ENCODE results near the gene SETBP1. TPM values are rescaled to one million over a fixed set of nuclear protein-coding genes. Genes with fewer than 3 reads are reported as not detected.

SETBP1 gene
- total and polyA plus RNA-seq, 2 of the 4 experiments (the other 2 are of a cell fraction) = 0.19 to 0.36 TPM

- H3K9me1 ChIP-seq (ENCODE audit: insufficient read depth, low read length) = no peaks in the 10 kb centered on the region
- no peak overlapping the region for H2BK5ac ChIP-seq (ENCODE audit: low read depth, low read length, poor library complexity, severe bottlenecking)
- no peak overlapping the region for H2AK9ac ChIP-seq (replicated peaks; ENCODE audit: low read depth, low read length, poor library complexity)
- H3K4me2 ChIP-seq (ENCODE audit: low read depth, low read length) = no peak overlapping the region
- no peak overlapping the region for H2AK5ac ChIP-seq (ENCODE audit: low read depth, low read length)
- H3K18ac ChIP-seq (ENCODE audit: low read depth, low read length) = no peak overlapping the region
- H4K8ac ChIP-seq (ENCODE audit: low read depth in 2 of 2, low read length in 2 of 2) = no peak overlapping the region
- TF ChIP-seq USF2 (IDR thresholded peaks at IDR 0.05; ENCODE audit: low read depth, low read length) = no peak
- TF ChIP-seq MXI1 (IDR thresholded peaks at IDR 0.05; ENCODE audit: borderline replicate concordance, low read depth, low read length) = no peak
- no peak for TF ChIP-seq ELK1 (IDR thresholded peaks at IDR 0.05; ENCODE audit: borderline replicate concordance, low read depth, low read length)
- no peak for TF ChIP-seq BHLHE40 (IDR thresholded peaks at IDR 0.05; ENCODE audit: low read depth, low read length)
- TF ChIP-seq RFX5 (IDR thresholded peaks at IDR 0.05; ENCODE audit: low read depth, low read length) = no peak
- no peak for TF ChIP-seq RCOR1 (IDR thresholded peaks at IDR 0.05; ENCODE audit: insufficient replicate concordance, low read length)
- TF ChIP-seq NFE2L2 (IDR thresholded peaks at IDR 0.05; ENCODE audit: low read depth, low read length) = no peak
- TF ChIP-seq POLR2A (IDR thresholded peaks at IDR 0.05; ENCODE audit: low read depth, low read length) = no peak
- no peak for TF ChIP-seq CEBPB (IDR thresholded peaks at IDR 0.05; ENCODE audit: low read depth, low read length)
- no peak for TF ChIP-seq MAZ (IDR thresholded peaks at IDR 0.05; ENCODE audit: borderline replicate concordance, low read depth, low read length)
- TF ChIP-seq CTCF (conservative IDR thresholded peaks at IDR 0.05; ENCODE audit: low read depth, low read length) = no peak
- no peak for TF ChIP-seq FOS (IDR thresholded peaks at IDR 0.05; ENCODE audit: low read depth, low read length)
- no peak for TF ChIP-seq MAFK (IDR thresholded peaks at IDR 0.05; ENCODE audit: low read depth, low read length)
- no peak for TF ChIP-seq RAD21 (IDR thresholded peaks at IDR 0.05; ENCODE audit: low read length)
- TF ChIP-seq SMC3 (IDR thresholded peaks at IDR 0.05; ENCODE audit: low read depth, low read length) = no peak
- no peak for TF ChIP-seq CHD1 (IDR thresholded peaks at IDR 0.05; ENCODE audit: low read depth, low read length)
- in situ Hi-C loops (cut with MboI; ENCODE audit: low sequenced_read_pairs) = no loop called here
- H3K27me3 ChIP-seq (ENCODE audit: control insufficient read depth, insufficient read depth, low read length) = peaks cover 5% of the 10 kb centered on the region
- BruUV-seq (replicated peaks) = no TSS peak
- ChIA-PET CTCF (no interaction called here), POLR2A (ENCODE audit: unreplicated experiment) (no interaction called here)
- H3K4me3 ChIP-seq (ENCODE audit: insufficient read depth, low read depth, low read length) = no peak overlapping the region
- no peaks in the 10 kb centered on the region for H4K20me1 ChIP-seq (ENCODE audit: insufficient read depth, low read length)
- no peak overlapping the region for H3K27ac ChIP-seq (ENCODE audit: insufficient read depth, low read length)
- no peak overlapping the region for H3K4ac ChIP-seq (ENCODE audit: low read depth, low read length)
- dilution Hi-C loops (cut with HindIII; ENCODE audit: low sequenced_read_pairs, unreplicated experiment) = no loop called here
- no CpG with 5 or more reads among the region's 4 CpGs for WGBS, 2 experiments (ENCODE audit: extremely low coverage in 2 of 2, insufficient read length in 1 of 2)
- no peak overlapping the region for H2BK15ac ChIP-seq (ENCODE audit: low read depth, low read length)
- H3K56ac ChIP-seq (ENCODE audit: extremely low read depth, insufficient read depth, low read length) = no peak overlapping the region
- no peak overlapping the region for H3K14ac ChIP-seq (replicated peaks; ENCODE audit: low read depth, low read length)
- intact Hi-C loops (cut with micrococcal nuclease) = no loop called here
- H4K91ac ChIP-seq (ENCODE audit: insufficient read depth, low read depth, low read length) = no peak overlapping the region
- no peak overlapping the region for H3K9ac ChIP-seq (ENCODE audit: low read depth, low read length)
- no peaks in the 10 kb centered on the region for H3K79me1 ChIP-seq (ENCODE audit: low read depth in 1 of 2, low read length in 2 of 2)
- no peaks in the 10 kb centered on the region for H3K36me3 ChIP-seq (ENCODE audit: control insufficient read depth, insufficient read depth, low read length)
- no peak overlapping the region for H2BK20ac ChIP-seq (ENCODE audit: low read depth, low read length)
- ATAC-seq (ENCODE audit: low read depth) (no peak), DNase-seq (no peak)
- H4K5ac ChIP-seq (ENCODE audit: low read depth, low read length) = no peak overlapping the region
- H3K4me1 ChIP-seq (ENCODE audit: control insufficient read depth, insufficient read depth, low read length) = no peaks in the 10 kb centered on the region
- H2AFZ ChIP-seq (replicated peaks; ENCODE audit: low read length, poor library complexity) = no peak overlapping the region
- no peak overlapping the region for H2BK120ac ChIP-seq (ENCODE audit: low read depth, low read length)
- H3K23ac ChIP-seq (ENCODE audit: low read depth, low read length) = no peak overlapping the region
- H3K9me3 ChIP-seq (ENCODE audit: control insufficient read depth, insufficient read depth, low read length) = no peaks in the 10 kb centered on the region
Observed at GRCh38 chr18:44668270-44668975, 12.3 kb upstream of the SETBP1 start.

All from IMR-90 (cell line).